ENCODE data around the gene SLC6A12. TPM values are rescaled to one million over a fixed set of nuclear protein-coding genes. Genes with fewer than 3 reads are reported as not detected.
"Not testable (repeated sequence)": the region's sequence is repeated elsewhere in the genome, so short reads cannot be mapped to it uniquely, and the experiment has no call there.

SLC6A12 gene
- total RNA-seq, 2 donors from 2014 or later: 0.70 to 1.3 TPM

- Mint-ChIP-seq H3K4me3 (no peak overlapping the region), H3K4me1 (ENCODE audit: low read depth) (no peaks in the 10 kb centered on the region), H3K36me3 (ENCODE audit: insufficient read depth in 2 of 2) (no peaks in the 10 kb centered on the region), H3K27ac (no peak overlapping the region), H3K9me3 (peaks cover 2 to 3% of the 10 kb centered on the region in 2 donors), H3K27me3 (ENCODE audit: low read depth) (peaks cover 7% of the 10 kb centered on the region)
- no peak for DNase-seq
- no peak for ATAC-seq (replicated peaks in 1 of 2)
These were observed 17.5 kb downstream of the SLC6A12 start for GRCh38 chr12:196436-196835.

- Mint-ChIP-seq H3K27ac (no peak overlapping the region), H3K27me3 (ENCODE audit: low read depth) (peaks cover 2% of the 10 kb centered on the region), H3K9me3 (peaks cover 2 to 3% of the 10 kb centered on the region in 2 donors), H3K4me1 (ENCODE audit: low read depth) (no peaks in the 10 kb centered on the region), H3K4me3 (no peak overlapping the region), H3K36me3 (ENCODE audit: insufficient read depth in 2 of 2) (no peaks in the 10 kb centered on the region)
- DNase-seq: no peak
- ATAC-seq (replicated peaks in 1 of 2): no peak
These were observed 18.0 kb downstream of the SLC6A12 start for GRCh38 chr12:195951-196350.

GRCh38 chr12:195156-195555, 18.8 kb downstream of the SLC6A12 start:
- Mint-ChIP-seq H3K4me3 (no peak overlapping the region), H3K36me3 (ENCODE audit: insufficient read depth in 2 of 2) (no peaks in the 10 kb centered on the region), H3K4me1 (ENCODE audit: low read depth) (no peaks in the 10 kb centered on the region), H3K27me3 (ENCODE audit: low read depth) (no peaks in the 10 kb centered on the region), H3K27ac (no peak overlapping the region), H3K9me3 (peaks cover 2 to 3% of the 10 kb centered on the region in 2 donors)
- DNase-seq (no peak), ATAC-seq (replicated peaks in 1 of 2) (no peak)

GRCh38 chr12:194276-194675, 19.7 kb downstream of the SLC6A12 start:
- H3K4me1 Mint-ChIP-seq (ENCODE audit: low read depth): peaks cover 2% of the 10 kb centered on the region

GRCh38 chr12:193261-193660, 20.7 kb downstream of the SLC6A12 start:
- Mint-ChIP-seq H3K4me3 (no peak overlapping the region), H3K27ac (no peak overlapping the region), H3K36me3 (ENCODE audit: insufficient read depth in 2 of 2) (no peaks in the 10 kb centered on the region), H3K27me3 (ENCODE audit: low read depth) (no peaks in the 10 kb centered on the region), H3K4me1 (ENCODE audit: low read depth) (peaks cover 9% of the 10 kb centered on the region), H3K9me3 (peaks cover 2 to 3% of the 10 kb centered on the region in 2 donors)
- DNase-seq: no peak
- no peak for ATAC-seq (replicated peaks in 1 of 2)

More at GRCh38 chr12:194276-194675, 19.7 kb downstream of the SLC6A12 start:
- DNase-seq (no peak), ATAC-seq (replicated peaks in 1 of 2) (no peak)
- Mint-ChIP-seq H3K27ac (no peak overlapping the region), H3K4me3 (no peak overlapping the region), H3K9me3 (peaks cover 2 to 3% of the 10 kb centered on the region in 2 donors), H3K36me3 (ENCODE audit: insufficient read depth in 2 of 2) (no peaks in the 10 kb centered on the region), H3K27me3 (ENCODE audit: low read depth) (no peaks in the 10 kb centered on the region)

GRCh38 chr12:191541-191940, 22.4 kb downstream of the SLC6A12 start:
- peaks cover 9% of the 10 kb centered on the region for H3K4me1 Mint-ChIP-seq (ENCODE audit: low read depth)
- no peaks in the 10 kb centered on the region for H3K27me3 Mint-ChIP-seq (ENCODE audit: low read depth)
- H3K27ac Mint-ChIP-seq: no peak overlapping the region
- no peaks in the 10 kb centered on the region for H3K36me3 Mint-ChIP-seq (ENCODE audit: insufficient read depth in 2 of 2)
- H3K9me3 Mint-ChIP-seq: no peaks in the 10 kb centered on the region
- ATAC-seq (replicated peaks in 1 of 2) (no peak), DNase-seq (no peak)
- H3K4me3 Mint-ChIP-seq: no peak overlapping the region

- no peak overlapping the region for H3K27ac Mint-ChIP-seq
- no peak for ATAC-seq (replicated peaks in 1 of 2)
- H3K9me3 Mint-ChIP-seq: no peaks in the 10 kb centered on the region
- DNase-seq: no peak
- H3K36me3 Mint-ChIP-seq (ENCODE audit: insufficient read depth in 2 of 2): no peaks in the 10 kb centered on the region
- H3K27me3 Mint-ChIP-seq (ENCODE audit: low read depth): no peaks in the 10 kb centered on the region
- no peak overlapping the region for H3K4me3 Mint-ChIP-seq
- peaks cover 9% of the 10 kb centered on the region for H3K4me1 Mint-ChIP-seq (ENCODE audit: low read depth)
These were observed 23.1 kb downstream of the SLC6A12 start for GRCh38 chr12:190881-191280.

GRCh38 chr12:189622-189962, 24.4 kb downstream of the SLC6A12 start:
- H3K27me3 Mint-ChIP-seq (ENCODE audit: low read depth): peaks cover 7% of the 10 kb centered on the region
- DNase-seq: no peak
- ATAC-seq (replicated peaks in 1 of 2): no peak
- H3K4me3 Mint-ChIP-seq: no peak overlapping the region
- H3K4me1 Mint-ChIP-seq (ENCODE audit: low read depth): peaks cover 9% of the 10 kb centered on the region
- H3K9me3 Mint-ChIP-seq: no peaks in the 10 kb centered on the region
- H3K36me3 Mint-ChIP-seq (ENCODE audit: insufficient read depth in 2 of 2): no peaks in the 10 kb centered on the region
- no peak overlapping the region for H3K27ac Mint-ChIP-seq

GRCh38 chr12:188910-189621, 24.9 kb downstream of the SLC6A12 start:
- peak; percentile 59 to 65 for DNase-seq
- ATAC-seq (replicated peaks in 1 of 2): peak; percentile 86 to 90
- Mint-ChIP-seq H3K4me1 (ENCODE audit: low read depth) (peaks cover 9% of the 10 kb centered on the region), H3K4me3 (peak overlapping the region; percentile 80 to 87), H3K27ac (no peak overlapping the region), H3K36me3 (ENCODE audit: insufficient read depth in 2 of 2) (no peaks in the 10 kb centered on the region), H3K27me3 (ENCODE audit: low read depth) (peaks cover 7% of the 10 kb centered on the region), H3K9me3 (no peaks in the 10 kb centered on the region)

- peak overlapping the region; percentile 80 to 87 for H3K4me3 Mint-ChIP-seq
- ATAC-seq (replicated peaks in 1 of 2): peak; percentile 35 to 40
- not testable (repeated sequence) for H3K27me3 Mint-ChIP-seq (ENCODE audit: low read depth)
These were observed 25.7 kb downstream of the SLC6A12 start for GRCh38 chr12:187986-188909.

GRCh38 chr12:186006-186625, 27.8 kb downstream of the SLC6A12 start:
- Mint-ChIP-seq H3K4me3 (no peak overlapping the region), H3K4me1 (ENCODE audit: low read depth) (peaks cover 9% of the 10 kb centered on the region), H3K27ac (no peak overlapping the region), H3K9me3 (no peaks in the 10 kb centered on the region), H3K27me3 (ENCODE audit: low read depth) (peaks cover 7% of the 10 kb centered on the region), H3K36me3 (ENCODE audit: insufficient read depth in 2 of 2) (no peaks in the 10 kb centered on the region)
- DNase-seq (no peak), ATAC-seq (replicated peaks in 1 of 2) (no peak)

More at GRCh38 chr12:187986-188909, 25.7 kb downstream of the SLC6A12 start:
- not testable (repeated sequence) for H3K27ac Mint-ChIP-seq; H3K36me3 Mint-ChIP-seq (ENCODE audit: insufficient read depth in 2 of 2); DNase-seq; H3K9me3 Mint-ChIP-seq; H3K4me1 Mint-ChIP-seq (ENCODE audit: low read depth)

GRCh38 chr12:185576-185955, 28.4 kb downstream of the SLC6A12 start:
- H3K9me3 Mint-ChIP-seq: no peaks in the 10 kb centered on the region
- no peak overlapping the region for H3K27ac Mint-ChIP-seq
- ATAC-seq (replicated peaks in 1 of 2) (no peak), DNase-seq (no peak)
- peaks cover 9% of the 10 kb centered on the region for H3K4me1 Mint-ChIP-seq (ENCODE audit: low read depth)
- H3K36me3 Mint-ChIP-seq (ENCODE audit: insufficient read depth in 2 of 2): no peaks in the 10 kb centered on the region
- H3K27me3 Mint-ChIP-seq (ENCODE audit: low read depth): peaks cover 7% of the 10 kb centered on the region
- no peak overlapping the region for H3K4me3 Mint-ChIP-seq
